Stimulated activated CD8-positive, alpha-beta memory T cell treated with anti-CD3 and anti-CD28 coated beads, Interleukin-4, amount 100 ng/mL, for 48 hours (primary cell): Measurements from ENCODE around the gene RNU6-1.

Experiments
- DNase-seq: peaks from one replicate; pipeline ENCODE4 v3.0.0-alpha.2; 2020

Gene RNU6-1

GRCh38 chr15:67832897-67833709 is 6.7 kb downstream of the RNU6-1 start:
- DNase-seq = no peak

DNA sequence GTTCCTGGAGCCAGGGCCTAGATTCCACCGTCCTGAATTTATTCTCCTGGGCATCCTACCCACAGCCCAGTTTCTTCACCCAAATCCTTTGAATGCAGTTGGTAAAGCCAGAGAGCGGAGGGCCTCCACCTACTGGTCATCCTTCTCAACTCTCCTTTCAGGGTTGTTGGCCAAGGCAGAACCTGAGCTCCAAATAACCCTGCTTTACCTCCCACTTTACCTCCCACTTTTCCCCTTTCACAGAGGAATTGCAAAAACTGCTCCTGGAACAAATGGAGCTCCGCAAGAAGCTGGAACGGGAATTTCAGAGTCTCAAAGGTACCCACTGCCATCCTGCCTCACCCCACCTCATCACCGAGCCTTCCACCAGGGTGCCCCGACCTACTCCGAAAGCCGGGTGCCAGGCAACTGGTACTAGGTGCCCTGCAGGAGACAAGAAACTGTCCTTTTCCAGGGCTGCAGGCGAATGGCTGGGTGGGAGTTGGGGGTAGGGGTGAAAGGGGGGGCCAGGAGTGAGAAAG is 7.8 kb downstream of the RNU6-1 start:
- DNase-seq = no peak

DNA sequence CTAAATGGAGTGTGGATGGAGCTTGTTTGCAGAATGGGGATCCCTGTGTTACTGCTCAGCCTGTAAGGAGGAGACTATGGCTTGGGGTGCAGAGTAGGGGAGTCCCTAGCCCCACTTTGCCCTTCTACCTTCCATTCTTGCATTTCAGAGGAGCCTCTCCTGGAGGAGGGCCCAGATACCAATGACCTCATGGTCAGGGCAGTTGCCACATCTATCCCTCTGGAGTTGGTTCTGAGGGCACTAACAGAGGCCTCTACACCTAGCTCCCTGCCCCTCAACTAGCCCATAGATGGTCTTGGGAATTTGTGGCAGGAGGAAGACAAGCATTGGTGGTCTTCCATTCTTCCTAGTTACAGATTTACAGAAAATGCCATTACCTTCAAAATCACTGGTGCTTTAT is 8.5 kb downstream of the RNU6-1 start:
- no peak for DNase-seq

- DNase-seq = no peak
Measured at GRCh38 chr15:67829647-67830504, 10.0 kb downstream of the RNU6-1 start.

DNA sequence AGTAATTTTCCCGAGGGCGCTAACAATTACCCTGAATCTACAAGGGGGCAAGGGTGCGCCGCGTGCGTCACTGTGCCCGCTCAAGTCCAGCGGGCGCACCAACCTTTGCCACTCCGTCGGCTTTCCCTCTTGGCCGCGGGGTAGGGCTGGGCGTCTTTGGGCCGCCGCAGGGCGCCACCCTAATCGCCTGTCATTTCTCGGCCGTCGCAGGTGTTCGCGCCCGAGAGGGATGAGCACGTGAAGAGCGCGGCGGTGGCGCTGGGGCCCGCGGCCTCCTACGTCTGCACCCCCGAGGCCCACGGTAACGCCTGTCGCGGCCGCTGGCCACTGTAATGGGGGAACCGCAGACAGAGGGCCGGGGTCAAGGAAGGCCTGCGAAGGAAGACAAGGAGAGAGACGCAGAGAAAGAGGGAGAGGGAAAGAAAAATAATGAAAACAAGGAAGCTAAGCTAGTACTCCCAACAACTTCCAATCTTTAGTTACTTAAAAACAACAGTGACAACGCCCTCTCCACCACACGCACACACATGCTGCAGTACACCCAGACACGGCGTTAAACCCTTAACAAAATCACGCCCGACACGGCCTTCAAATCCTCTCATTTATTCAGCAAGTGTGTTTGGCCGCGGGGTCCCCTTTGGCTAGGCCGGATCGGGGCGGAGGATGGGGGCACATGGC is 10.7 kb downstream of the RNU6-1 start:
- DNase-seq = no peak

DNA sequence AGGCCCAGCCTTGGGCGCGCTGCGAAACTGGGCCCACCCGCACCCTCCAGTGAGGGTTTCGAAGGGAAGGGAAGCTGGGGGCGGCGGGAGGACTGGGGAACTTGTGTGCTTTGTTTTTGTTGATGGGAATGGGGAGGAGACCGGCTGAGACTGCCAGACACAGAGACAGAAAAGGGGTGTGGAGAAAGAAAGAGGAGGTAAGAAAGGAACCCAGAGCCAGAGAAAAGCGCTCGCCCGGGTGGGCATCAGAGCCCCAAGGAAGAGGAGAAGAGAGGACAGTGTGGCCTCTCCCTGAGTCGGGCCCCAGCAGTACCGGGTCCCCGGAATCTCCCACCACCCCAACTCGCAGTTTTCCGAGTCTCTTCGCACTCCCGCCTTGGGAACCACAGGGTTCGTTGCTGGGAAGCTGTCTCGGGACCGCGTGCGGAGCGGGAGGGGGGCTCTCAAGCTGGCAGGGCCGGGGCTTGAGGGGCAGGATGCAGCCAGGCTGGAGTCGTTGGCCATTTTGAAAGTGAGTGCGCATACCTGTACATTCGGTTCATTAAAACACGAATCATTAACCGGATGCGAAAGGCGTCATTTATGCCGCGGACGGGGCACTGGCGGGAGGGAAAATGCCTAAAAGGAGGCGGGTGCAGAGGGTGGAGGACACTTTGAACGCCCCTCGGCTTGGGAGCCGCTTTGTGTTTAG is 11.4 kb downstream of the RNU6-1 start:
- DNase-seq = no peak

GRCh38 chr15:67827562-67828277 is 12.1 kb downstream of the RNU6-1 start:
- DNase-seq = no peak

- no peak for DNase-seq
Measured at GRCh38 chr15:67826717-67827561, 12.9 kb downstream of the RNU6-1 start.

- peak; percentile 41 for DNase-seq
Measured at GRCh38 chr15:67825881-67826716, 13.7 kb downstream of the RNU6-1 start.

DNA sequence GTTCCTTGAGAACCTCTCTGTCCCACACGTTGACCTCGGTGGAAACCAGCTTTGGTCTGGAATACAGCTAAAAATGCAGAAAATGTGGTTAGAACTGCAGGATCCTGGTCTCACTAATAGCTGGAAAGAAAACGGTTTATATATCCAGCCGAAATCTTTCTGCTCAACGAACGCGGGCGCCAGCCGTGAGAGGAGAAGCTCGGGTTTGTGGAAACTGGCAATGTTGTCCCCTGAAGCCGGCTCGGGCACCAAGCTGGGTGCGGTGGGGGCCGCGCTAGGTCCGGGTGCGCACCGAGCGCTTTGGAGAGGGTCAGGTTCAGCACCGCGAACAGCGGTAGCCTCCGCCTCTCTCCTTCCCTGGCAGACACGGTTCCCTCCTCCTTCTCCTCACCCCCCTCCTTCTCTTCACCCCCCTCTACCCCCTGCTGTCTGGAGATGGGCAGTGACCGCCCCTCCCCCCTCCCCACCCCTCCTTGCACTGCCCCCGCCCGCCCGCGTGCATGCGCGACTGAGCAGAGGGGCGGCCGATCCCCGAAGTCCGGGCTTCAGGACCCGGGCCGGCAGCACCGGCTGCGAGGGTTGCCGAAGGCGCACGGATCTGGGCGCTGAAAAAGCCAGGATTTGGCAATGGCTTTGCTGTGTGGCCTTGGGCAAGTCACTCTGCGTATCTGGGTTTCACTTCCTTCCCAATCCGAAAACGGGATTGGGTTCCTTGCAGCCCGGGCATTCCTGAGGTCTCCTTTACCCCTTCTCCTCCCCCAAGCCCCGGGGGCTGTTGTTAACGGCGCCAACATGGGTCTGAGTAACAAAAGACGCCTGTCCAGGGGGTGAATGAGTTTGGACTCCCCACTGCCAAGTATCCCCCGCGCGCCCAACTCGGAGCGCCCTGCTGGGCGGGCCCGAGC is 14.6 kb downstream of the RNU6-1 start, which contains the start of gene SKOR1:
Gene SKOR1, plus strand, starts transcription at position 534 of the 905 bp plus-strand sequence. Its CDS starts 94 bp downstream, at position 628.
- peak; percentile 41 for DNase-seq

- DNase-seq = no peak
Measured at GRCh38 chr15:67824197-67824968, 15.5 kb downstream of the RNU6-1 start.

DNA sequence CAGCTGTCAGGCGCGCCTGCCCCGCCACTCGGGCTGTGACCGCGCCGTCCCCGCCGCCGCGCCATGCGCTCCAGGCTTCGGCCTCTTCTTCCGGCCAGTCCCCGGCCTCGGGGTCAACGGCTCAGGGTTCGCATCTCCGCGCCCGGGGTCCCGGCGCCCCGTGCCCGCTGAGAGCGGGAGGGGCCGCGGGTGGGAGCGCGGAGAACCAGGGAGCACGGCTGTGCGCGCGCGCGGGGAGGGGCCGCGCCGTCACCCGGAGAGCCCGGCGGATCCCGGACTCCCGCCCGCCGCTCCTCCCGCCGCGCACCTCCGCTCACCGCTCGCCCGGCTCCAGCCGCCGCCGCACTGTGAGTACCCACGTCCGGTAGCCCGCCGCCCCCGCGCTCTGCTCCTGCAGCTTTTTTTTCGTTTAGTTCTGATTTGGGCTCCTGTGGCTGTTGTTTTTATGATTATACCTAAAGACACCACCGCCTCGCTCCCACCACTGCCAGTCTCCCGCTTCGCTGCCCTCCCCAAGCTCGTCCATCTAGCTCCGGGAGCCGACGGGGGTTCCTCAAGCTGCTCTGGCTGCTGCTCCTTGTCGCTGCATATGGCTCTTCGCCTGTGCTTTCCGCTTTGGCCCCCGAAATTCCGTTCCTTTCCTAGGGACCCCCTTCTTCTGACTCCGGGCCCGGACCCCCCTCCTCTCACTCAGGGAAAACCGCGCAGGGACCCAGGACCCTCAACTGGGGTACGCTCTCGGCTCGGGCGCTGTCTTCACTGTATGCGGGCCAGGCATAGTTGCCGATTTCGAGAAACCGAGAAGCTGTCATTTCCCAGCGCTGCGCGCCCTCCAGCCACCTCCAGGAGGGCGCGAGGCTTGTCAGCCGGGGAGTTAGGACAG is 16.3 kb downstream of the RNU6-1 start:
- peak; percentile 35 for DNase-seq

DNA sequence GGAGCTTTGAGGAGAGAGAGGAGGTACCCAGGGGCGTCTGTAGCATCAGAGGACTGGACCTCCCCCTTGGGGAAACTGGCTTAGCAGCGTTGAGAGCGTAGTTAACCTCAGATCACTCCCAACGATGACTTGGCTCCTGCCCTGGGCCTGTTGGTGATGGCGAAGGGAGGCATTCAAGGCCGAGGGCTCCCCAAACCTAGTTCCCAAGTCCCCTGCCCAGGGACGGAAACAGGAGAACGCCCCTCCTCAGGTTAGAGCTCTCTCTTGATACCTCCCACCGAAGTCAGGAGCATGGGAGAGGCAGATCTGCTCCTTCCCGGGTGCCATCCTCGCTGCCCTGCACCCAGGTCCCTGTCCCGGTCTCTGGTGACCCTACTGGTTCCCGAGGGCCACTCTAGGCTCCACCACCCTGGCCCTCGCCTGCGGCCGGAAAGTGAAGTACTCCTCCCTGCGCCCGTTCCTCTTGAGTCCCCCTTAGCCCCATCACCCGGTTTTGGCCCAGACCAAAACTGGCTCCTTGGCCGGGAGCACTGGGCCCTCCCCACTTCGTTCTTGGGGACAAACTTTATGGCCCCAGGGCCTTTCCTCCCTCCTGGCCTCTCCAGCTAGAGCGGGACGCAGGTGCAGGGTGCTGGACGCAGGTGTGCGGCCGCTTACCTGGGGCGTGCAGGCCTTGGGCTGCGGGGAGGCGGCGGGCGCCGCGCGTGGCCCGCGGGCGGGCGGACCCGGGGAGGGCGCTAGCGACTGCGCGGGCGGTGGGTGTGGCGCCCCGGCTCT is 17.1 kb downstream of the RNU6-1 start:
- no peak for DNase-seq

- no peak for DNase-seq
Measured at GRCh38 chr15:67821784-67822440, 17.9 kb downstream of the RNU6-1 start.
